Measurements from ENCODE around the gene CRYGN.

DNA sequence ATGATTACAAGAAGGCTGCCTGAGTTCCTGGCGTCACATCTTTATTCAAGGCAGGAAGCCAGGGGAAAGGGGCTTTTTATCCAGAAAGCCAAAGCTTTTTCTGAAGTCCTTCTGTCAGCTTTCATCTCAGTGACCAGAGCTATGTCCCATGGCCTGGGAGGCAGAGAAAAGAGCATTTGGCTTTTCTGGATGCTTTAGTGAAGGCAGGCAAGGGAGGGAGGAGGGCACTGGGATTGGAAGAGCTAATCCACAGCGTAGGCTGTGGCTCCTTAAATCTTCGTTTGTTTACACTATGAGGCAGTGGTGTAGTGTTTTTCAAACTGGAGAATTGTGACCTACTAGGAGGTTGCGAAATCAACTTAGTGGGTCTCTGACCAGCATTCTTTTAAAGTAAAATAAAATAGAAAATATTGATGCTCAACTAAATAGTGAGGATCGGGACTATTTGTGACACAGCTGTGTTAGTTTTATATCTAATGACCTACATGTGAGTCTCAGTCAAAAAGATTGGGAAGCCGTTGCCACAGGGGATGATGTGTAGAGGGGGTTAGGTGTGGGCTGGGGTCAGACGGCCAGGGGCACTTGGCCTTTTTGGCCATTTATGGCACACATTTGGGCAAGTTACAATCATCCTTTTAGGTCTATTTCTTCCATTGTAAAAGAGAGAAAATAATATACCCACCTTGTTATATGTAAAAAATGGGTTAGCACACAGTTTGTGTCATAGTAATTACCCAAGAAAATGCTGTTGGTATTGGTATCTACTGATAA, 14.1 kb downstream of the CRYGN start:
- TF ChIP-seq POLR2AphosphoS5 (IDR thresholded peaks at IDR 0.05; ENCODE audit: low read depth, low read length) = no peak
- TF ChIP-seq TAF1 (IDR thresholded peaks at IDR 0.05; ENCODE audit: borderline replicate concordance, insufficient read depth, low read length) = no peak
- TF ChIP-seq REST (IDR thresholded peaks at IDR 0.05; ENCODE audit: insufficient read depth in 1 of 2, low read depth in 2 of 2, low read length in 2 of 2) = no peak
- TF ChIP-seq FOXP2 (optimal IDR thresholded peaks at IDR 0.05; ENCODE audit: borderline replicate concordance, extremely low read depth, extremely low read length, insufficient read depth) = no peak
